ENCODE measurements around the gene ELP4.

The ELP4 gene

GRCh38 chr11:31783252-31783651, 273.7 kb downstream of the ELP4 start:
- DNase-seq: no peak

GRCh38 chr11:31784611-31785010, 275.0 kb downstream of the ELP4 start:
- DNase-seq: no peak

DNA sequence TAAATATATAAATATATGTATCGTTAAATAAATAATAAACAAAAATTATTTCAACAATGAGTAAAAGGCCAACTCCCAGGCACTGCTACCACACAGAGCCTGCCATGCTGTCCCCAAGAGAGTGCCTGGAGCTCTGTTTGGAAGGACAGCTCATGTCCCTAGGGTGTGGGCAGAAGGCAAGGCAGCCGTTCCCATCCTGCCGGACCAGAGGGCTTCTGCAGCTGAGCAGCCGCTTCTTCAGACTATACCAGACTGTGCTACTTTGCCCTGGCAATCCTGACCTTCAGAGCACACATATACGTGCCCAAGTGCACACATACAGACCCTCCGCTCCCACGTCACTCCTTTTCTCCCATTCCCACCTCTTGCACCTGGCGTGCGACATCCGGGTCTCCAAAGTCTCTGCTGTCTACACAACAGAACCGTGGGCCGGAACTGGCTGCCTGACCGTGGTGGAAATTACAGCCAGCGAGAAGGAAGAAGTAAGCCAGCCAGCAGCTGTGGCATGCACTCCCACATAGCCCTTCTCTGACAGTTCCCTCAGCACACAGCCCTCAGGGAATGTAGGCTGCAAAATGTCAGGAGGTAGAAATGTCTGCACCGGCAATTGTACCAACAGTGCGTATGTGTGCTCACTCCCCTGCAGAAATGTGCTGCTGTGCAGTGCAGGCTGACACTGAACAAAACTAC, 277.6 kb downstream of the ELP4 start:
- DNase-seq: no peak

DNA sequence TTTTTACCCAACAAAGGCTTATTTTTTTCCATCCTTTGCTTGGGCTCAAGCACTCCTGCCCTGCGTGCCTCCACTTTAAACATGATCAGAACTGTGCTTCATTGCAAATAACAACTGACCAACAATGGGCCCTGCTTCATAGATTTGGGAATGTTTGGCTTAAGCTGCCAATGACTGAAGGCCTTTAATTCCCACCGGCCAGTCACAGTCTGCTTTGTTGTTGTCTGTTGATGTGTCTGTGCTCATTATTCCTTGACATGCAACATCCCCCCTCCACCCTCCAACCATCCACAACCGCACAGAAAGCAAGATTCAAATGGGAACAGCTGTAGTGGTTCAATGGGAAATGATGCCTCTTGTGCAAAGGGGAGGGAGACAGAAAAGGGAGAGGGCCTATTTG, 278.5 kb downstream of the ELP4 start:
- DNase-seq: no peak

DNA sequence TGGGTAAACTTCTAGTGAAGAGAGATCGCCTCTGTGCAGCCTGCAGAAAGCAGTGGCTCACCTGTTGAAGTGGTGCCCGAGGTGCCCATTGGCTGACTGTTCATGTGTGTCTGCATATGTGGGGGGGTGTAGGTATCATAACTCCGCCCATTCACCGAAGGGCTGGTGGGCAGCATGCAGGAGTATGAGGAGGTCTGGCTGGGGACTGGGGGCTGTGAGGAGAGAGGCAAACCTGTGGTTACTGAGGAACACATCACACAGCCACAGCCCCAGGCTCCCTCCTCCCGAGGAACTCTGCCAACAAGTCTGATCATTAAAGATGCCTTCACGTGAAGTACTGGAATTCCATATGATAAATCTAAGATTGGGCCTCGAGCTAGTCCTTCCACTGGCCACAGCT, 281.1 kb downstream of the ELP4 start:
- no peak for DNase-seq

DNA sequence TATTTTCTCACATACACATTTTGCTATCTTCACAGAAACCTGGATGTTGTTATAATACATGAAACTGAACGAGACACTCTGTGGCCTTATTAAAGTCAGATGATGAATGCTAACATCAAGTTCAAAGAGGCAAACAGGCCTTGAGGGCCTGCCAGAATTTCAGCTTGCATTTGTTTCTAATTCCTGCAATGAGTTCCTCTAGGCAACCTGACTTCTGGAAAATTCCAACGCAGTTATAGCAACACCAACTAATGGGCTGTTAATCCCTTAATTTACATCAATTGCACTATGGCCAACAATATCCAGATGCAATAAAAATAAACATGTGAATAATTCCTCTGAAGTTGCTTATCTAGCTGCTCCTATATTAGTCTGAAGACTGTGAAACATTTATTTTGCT, 282.5 kb downstream of the ELP4 start:
- DNase-seq: no peak

GRCh38 chr11:31792456-31792855, 282.9 kb downstream of the ELP4 start:
- DNase-seq: no peak

- no peak for DNase-seq
These were observed 283.7 kb downstream of the ELP4 start for GRCh38 chr11:31793264-31793663.

- DNase-seq: no peak
These were observed 285.0 kb downstream of the ELP4 start for GRCh38 chr11:31794548-31794947.

GRCh38 chr11:31795706-31796498, 286.3 kb downstream of the ELP4 start:
- no peak for DNase-seq

DNA sequence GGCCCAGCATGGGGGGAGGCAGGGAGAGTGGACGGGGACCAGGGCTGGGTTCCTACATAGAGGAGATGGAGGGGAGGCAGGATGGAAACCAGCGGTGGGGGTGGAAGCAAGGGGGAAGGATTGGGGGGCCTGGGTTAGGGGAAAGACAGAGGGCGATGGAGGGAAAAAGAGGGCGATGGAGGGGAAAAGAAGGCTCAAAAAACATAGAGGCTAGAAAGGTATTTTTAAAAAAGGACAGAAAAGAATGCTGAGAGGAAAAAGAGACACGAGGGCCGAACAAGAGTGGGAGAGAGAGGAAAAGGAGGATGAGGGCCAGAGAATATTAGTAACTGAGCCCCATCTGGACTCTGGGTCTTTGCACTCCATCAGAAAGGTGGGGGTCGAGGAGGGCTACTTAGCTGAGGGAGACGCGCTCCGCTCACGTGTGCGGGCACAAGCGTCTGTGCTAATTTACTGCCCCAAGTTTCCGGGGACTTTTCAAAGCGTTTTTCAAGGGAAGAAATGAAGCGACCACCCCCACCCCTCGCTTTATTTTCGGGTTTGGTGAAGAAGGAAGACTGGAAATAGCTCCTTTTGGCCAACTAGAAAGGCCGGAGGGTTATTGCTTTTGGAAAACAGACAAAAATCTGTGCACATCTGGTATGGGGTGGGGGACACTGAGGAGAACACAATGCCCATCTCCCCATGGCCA, 287.1 kb downstream of the ELP4 start:
- DNase-seq: no peak

DNA sequence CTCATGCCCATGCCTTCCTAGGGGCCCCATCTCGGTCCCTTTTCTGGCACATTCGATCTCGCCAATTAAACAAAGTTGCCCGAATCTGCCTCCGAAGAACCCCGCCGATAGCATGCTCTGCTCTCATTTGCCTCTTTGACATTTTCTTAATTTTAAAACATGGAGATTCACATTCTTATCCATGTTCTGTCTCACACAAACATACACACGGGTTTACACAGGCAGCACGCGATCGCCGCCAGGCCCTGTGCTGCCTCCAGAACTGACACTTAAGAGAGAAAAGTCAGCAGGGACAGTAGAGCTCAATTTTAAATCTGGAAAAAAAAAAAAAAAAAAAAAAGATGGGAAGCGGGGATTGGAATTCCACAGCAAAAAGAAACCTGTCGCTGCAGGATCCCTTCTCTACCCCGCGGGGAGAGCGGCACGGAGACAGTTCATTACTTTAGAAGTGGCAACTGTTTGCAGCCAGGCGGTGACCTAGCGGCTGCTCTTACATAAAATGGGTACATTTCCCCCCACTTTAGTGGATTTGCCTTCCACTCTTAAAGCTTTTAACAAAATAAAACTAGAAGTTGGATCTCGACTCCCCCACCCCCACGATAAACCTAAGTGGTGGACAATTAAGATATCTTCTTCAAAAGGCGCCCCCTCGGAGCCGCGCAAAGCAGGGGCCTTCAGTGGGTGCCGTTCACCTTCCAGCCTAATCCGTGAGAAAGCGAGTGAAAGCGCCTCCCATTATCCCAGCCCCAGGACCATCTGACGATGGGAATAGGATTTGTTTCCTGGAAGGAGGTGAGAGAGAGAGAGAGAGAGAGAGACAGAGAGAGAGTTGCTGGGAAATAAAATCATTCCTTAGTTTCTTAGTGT, 287.9 kb downstream of the ELP4 start:
- DNase-seq: no peak

DNA sequence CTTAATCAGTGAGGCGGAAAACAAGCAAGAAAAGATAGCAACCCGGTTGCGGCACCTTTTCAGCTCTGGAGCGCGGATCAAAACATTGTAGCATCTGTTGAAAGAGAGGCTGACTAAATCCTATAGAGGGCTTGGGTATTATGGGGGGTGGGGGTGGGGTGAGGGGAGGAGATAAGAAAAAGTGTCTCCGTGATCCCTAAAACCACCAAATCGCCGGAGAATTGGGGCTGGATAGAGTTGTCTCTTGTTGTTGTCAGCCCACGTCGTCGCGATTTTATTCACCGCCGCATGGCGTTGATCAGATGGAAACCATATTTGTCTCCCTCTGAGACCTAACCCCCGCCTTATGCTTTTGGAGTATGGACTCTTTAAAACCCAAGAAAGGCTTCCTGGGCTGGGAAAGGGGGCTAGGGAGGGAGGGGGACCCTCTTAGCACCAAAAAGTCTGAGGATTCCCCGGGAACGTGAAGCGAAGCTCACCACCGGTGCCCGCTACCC, 288.5 kb downstream of the ELP4 start:
- no peak for DNase-seq

- DNase-seq: no peak
These were observed 289.2 kb downstream of the ELP4 start for GRCh38 chr11:31798554-31799434.

DNA sequence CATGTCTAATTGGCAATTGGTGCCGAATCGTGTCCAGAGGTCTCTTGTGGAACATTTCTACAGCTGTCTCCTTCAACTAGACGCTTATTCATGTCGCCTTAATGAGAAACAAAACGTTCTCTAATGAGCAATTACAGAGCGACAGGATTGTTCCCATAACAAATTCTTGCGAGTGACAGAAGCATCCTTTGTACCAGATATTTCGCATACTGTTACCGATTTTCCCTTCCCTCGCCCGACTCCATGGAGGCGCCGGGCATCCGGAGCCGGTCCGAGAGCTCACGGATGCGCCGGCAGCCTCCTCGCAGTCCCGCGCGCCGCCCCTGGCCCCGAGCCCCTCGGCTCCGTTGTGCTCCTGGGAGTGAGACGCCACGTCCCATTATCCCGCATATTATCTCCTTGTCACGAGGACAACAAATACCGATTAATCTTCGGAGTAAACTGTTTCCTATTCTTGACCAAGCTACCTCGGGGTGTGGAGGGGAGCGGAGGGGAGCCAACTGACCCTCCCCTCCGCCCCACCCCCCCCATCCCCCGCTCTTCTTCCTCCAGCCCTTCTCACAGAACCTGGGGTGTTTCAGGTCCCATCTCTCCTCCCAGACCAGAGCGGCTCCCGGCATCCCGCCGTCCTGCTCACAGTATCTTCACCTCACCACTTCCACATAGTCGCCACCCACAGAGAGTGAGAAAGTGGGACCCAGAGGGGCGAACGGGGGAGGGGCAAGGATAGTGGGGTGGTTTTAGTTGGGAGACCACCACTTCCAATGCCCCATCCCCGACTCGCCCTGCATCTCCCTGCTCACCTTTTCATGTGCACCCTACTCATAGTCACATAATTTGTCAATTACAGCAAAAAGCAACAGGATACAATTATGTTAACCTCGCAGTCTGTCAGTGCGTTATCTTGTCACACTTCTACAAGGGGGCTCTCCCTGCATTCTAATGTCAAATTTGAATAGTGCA, 290.1 kb downstream of the ELP4 start:
- no peak for DNase-seq

DNA sequence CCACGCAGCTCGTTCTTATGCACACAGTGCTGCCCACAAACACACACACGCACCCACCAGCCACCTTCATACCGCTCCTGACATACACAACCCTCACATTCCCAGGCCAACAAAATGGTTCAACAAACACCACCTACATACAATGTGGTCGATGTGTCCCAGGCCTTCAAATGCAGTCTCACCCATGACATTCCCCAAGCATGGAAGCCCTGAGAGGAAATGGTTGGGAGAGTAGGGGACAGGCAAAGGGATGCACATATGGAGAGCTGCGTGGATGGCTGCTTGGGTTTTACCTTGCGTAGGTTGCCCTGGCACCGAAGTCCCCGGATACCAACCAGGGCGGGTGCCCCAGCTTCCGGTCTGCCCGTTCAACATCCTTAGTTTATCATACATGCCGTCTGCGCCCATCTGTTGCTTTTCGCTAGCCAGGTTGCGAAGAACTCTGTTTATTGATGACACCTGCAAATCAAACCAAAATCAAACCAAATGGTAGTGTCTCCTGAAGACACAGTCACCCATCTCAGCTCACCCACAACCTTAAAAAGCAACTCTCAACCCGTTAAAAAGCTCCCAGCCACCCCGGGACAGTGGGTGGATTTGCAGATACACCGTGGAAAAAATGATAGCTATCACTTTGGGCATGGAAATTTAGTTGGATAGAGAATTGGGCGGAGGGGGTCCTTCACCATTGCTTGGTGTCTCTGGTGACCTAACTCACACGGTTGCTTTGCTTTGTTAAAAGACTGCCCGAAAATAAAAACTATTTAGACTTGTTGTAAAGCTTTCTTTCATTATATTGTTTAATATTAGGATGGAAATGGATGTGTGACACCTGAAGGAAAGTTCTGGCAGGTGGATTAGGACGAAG, 291.1 kb downstream of the ELP4 start:
- no peak for DNase-seq

DNA sequence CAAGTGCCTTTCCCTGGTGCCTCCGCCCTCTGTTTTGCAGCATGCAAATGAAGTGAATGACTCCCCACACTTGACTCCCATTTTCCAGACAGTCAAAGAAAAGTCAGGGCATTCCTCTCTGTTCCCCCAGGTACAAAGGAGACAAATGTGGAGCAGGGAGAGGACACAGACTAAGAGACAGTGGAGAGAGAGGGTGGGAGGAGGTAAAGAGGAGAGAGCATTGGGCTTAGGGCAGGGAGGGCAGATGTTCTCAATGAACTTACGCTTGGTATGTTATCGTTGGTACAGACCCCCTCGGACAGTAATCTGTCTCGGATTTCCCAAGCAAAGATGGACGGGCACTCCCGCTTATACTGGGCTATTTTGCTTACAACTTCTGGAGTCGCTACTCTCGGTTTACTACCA, 291.7 kb downstream of the ELP4 start:
- no peak for DNase-seq

- DNase-seq: no peak
These were observed 292.5 kb downstream of the ELP4 start for GRCh38 chr11:31802000-31802551.

- DNase-seq: no peak
These were observed 293.0 kb downstream of the ELP4 start for GRCh38 chr11:31802609-31802989.
